ENCODE measurements around the gene GPR33. TPM values are rescaled to one million over a fixed set of nuclear protein-coding genes. Genes with fewer than 3 reads are reported as not detected.
"Not testable (repeated sequence)": the region's sequence is repeated elsewhere in the genome, so short reads cannot be mapped to it uniquely, and the experiment has no call there.

Gene GPR33
- total and polyA plus RNA-seq, 2 experiments from 2014 or later: not detected

- H3K27me3 ChIP-seq: no peaks in the 10 kb centered on the region
- H3K36me3 ChIP-seq: peaks cover 3% of the 10 kb centered on the region
- no peaks in the 10 kb centered on the region for H3K4me1 ChIP-seq (ENCODE audit: low read depth)
- DNase-seq (ENCODE audit: low read depth in 1 of 2, low spot score in 1 of 2): no peak
- no peak for TF ChIP-seq CTCF (IDR thresholded peaks at IDR 0.05; ENCODE audit: low read depth, low read length)
- no peak overlapping the region for H3K27ac ChIP-seq
- H3K9me3 ChIP-seq (ENCODE audit: low read depth): no peaks in the 10 kb centered on the region
- H3K4me3 ChIP-seq: no peak overlapping the region
Observed at GRCh38 chr14:31445703-31446102, 42.1 kb downstream of the GPR33 start.

GRCh38 chr14:31442284-31442683, 45.6 kb downstream of the GPR33 start:
- Histone ChIP-seq H3K4me1 (ENCODE audit: low read depth) (no peaks in the 10 kb centered on the region), H3K4me3 (no peak overlapping the region), H3K27me3 (no peaks in the 10 kb centered on the region), H3K9me3 (ENCODE audit: low read depth) (no peaks in the 10 kb centered on the region), H3K36me3 (peaks cover 3% of the 10 kb centered on the region), H3K27ac (no peak overlapping the region)
- TF ChIP-seq CTCF (IDR thresholded peaks at IDR 0.05; ENCODE audit: low read depth, low read length): no peak
- no peak for DNase-seq (ENCODE audit: low read depth in 1 of 2, low spot score in 1 of 2)

- H3K4me3 ChIP-seq: no peak overlapping the region
- H3K27ac ChIP-seq: no peak overlapping the region
- no peak for TF ChIP-seq CTCF (IDR thresholded peaks at IDR 0.05; ENCODE audit: low read depth, low read length)
- no peaks in the 10 kb centered on the region for H3K36me3 ChIP-seq
- H3K4me1 ChIP-seq (ENCODE audit: low read depth): no peaks in the 10 kb centered on the region
- no peaks in the 10 kb centered on the region for H3K27me3 ChIP-seq
- H3K9me3 ChIP-seq (ENCODE audit: low read depth): no peaks in the 10 kb centered on the region
- peak in 1 of 2 donors; percentile 74 for DNase-seq (ENCODE audit: low read depth in 1 of 2, low spot score in 1 of 2)
Observed at GRCh38 chr14:31441273-31442111, 46.3 kb downstream of the GPR33 start.

GRCh38 chr14:31440280-31440679, 47.6 kb downstream of the GPR33 start:
- H3K4me1 ChIP-seq (ENCODE audit: low read depth): no peaks in the 10 kb centered on the region
- DNase-seq (ENCODE audit: low read depth in 1 of 2, low spot score in 1 of 2): no peak
- no peaks in the 10 kb centered on the region for H3K36me3 ChIP-seq
- no peaks in the 10 kb centered on the region for H3K27me3 ChIP-seq
- no peak overlapping the region for H3K4me3 ChIP-seq
- TF ChIP-seq CTCF (IDR thresholded peaks at IDR 0.05; ENCODE audit: low read depth, low read length): no peak
- no peak overlapping the region for H3K27ac ChIP-seq
- no peaks in the 10 kb centered on the region for H3K9me3 ChIP-seq (ENCODE audit: low read depth)

- no peaks in the 10 kb centered on the region for H3K36me3 ChIP-seq
- no peaks in the 10 kb centered on the region for H3K9me3 ChIP-seq (ENCODE audit: low read depth)
- no peak overlapping the region for H3K27ac ChIP-seq
- no peak overlapping the region for H3K4me3 ChIP-seq
- no peak for DNase-seq (ENCODE audit: low read depth in 1 of 2, low spot score in 1 of 2)
- no peaks in the 10 kb centered on the region for H3K4me1 ChIP-seq (ENCODE audit: low read depth)
- no peaks in the 10 kb centered on the region for H3K27me3 ChIP-seq
- no peak for TF ChIP-seq CTCF (IDR thresholded peaks at IDR 0.05; ENCODE audit: low read depth, low read length)
Observed at GRCh38 chr14:31439561-31439960, 48.3 kb downstream of the GPR33 start.

- not testable (repeated sequence) for H3K27ac ChIP-seq; H3K27me3 ChIP-seq; H3K36me3 ChIP-seq; H3K4me3 ChIP-seq; H3K4me1 ChIP-seq (ENCODE audit: low read depth); DNase-seq (ENCODE audit: low read depth in 1 of 2, low spot score in 1 of 2); H3K9me3 ChIP-seq (ENCODE audit: low read depth)
Observed at GRCh38 chr14:31437045-31437691, 50.7 kb downstream of the GPR33 start.
